Right lobe of liver (tissue), 6 donors: ENCODE results near the gene DENND11. TPM values are rescaled to one million over a fixed set of nuclear protein-coding genes. Genes with fewer than 3 reads are reported as not detected.

ENCODE experiments used
- ATAC-seq, 4 donors: fragments of 200-7000 bp; cut with Tn5 transposase; one replicate each; pipeline ENCODE4 v1.9.1; 2020; ENCODE audit warnings: mild to moderate bottlenecking in 4 of 4, moderate library complexity in 4 of 4
- DNase-seq, 3 donors: peaks; one replicate each; pipeline ENCODE4 v3.0.0-alpha.2; 2020
- H3K27ac ChIP-seq, 3 donors: fragments of 200-600 bp; one replicate each; pipeline ENCODE4 v1.8.0; 2022
- H3K27me3 ChIP-seq, 2 donors: fragments of 200-600 bp; one replicate each; pipeline ENCODE4 v1.8.0; 2022
- H3K36me3 ChIP-seq, 4 donors: fragments of 200-600 bp; sonication (generic) in 1 of 4; one replicate each; pipeline versions ENCODE4 v1.5.1 to v1.8.0; 2017 to 2022; ENCODE audit warnings: control low read depth in 1 of 4
- H3K4me1 ChIP-seq, 4 donors: fragments of 200-600 bp; sonication (generic) in 1 of 4; one replicate each; pipeline versions ENCODE4 v1.5.1 to v1.8.0; 2017 to 2022; ENCODE audit warnings: control low read depth in 1 of 4
- H3K4me3 ChIP-seq, 3 donors: fragments of 200-600 bp; one replicate each; pipeline ENCODE4 v1.8.0; 2022
- H3K9me3 ChIP-seq, 4 donors: fragments of 200-600 bp; sonication (generic) in 1 of 4; one replicate each; pipeline versions ENCODE4 v1.5.1 to v1.8.0; 2017 to 2022; ENCODE audit warnings: control low read depth in 1 of 4
- POLR2A ChIP-seq: fragments of 450-650 bp; IDR thresholded peaks from one replicate; pipeline ENCODE4 v1.6.1; 2017; ENCODE audit warnings: antibody characterized with exemption, mild to moderate bottlenecking
- WGBS: methylation state at CpG from one replicate; pipeline ENCODE4 v1.1.6; 2018; ENCODE audit warnings: low coverage, low lambda C conversion rate; ENCODE audit not compliant: insufficient coverage; ENCODE audit errors: missing lambda C conversion rate; 5-methylcytosine and 5-hydroxymethylcytosine counted together
- intact Hi-C, 2 donors: fragments of 100-400 bp; cut with DNase I; formaldehyde crosslinking; loops; one replicate each; pipeline versions ENCODE4 v1.11.2 to v1.14.1; 2022
- total RNA-seq, 6 experiments: library from RNA; depleted of rRNA in 2 of 6; stranded (reverse); fragments of >200 nt in 2 of 6; fragmentation: NEBNext Ultra II Directional in 3 of 6; extraction: Animal tissue kit (Norgen Biotek cat#: 25700) in 3 of 6; gene quantifications; one replicate each; pipeline versions ENCODE4 v1.1.0 to v1.2.4, GENCODE V29; 2016 to 2023
- TF ChIP-seq, protein P1 (sequence below), 4 donors: fragments of 200-600 bp in 3 of 4; fragments of 450-650 bp in 1 of 4; IDR thresholded peaks; one replicate each; pipeline versions ENCODE4 v1.5.1 to v1.8.0; 2016 to 2022; ENCODE audit warnings: antibody characterized with exemption in 4 of 4, mild to moderate bottlenecking in 2 of 4
- donor health status: DM: no; HTN: yes; CAD: no.
- donor health status: DM: no; HTN: no; CAD: no.
- donor health status: DM: no; HTN: no; CAD: no.
- donor health status: DM: no; HTN: yes; CAD: no.
- donor health status: DM: no; HTN: yes; CAD: no.

The DENND11 gene
- total RNA-seq, 6 experiments from 2014 or later, result 24.4 to 30.8 (median 26.3) TPM

DNA sequence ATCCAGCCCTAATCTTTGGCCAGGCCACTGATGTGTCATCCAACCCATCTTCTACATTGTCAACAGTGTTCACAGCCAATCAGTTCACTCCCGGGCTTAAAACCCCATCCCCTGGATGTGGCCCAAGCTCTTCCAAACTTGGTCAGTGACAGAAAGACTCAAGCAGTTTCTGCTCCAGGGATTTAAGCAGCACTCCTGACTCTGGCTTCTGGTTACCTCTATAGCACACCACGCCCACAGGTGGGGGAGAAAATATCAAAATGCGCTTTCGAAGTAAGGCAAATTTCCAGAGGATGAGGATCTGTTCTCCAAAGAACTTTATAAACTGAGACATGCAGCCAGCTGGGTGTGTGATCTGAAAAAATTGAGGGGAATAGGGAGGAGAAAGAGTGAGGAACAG, 35.9 kb downstream of the DENND11 start:
- ATAC-seq (no peak), DNase-seq (no peak)
- Histone ChIP-seq H3K27me3 (no peaks in the 10 kb centered on the region), H3K4me1 (peaks cover 0 to 25% (median 12%) of the 10 kb centered on the region in 4 donors), H3K4me3 (no peak overlapping the region), H3K36me3 (peaks cover 0 to 12% (median 5%) of the 10 kb centered on the region in 4 donors), H3K27ac (no peak overlapping the region), H3K9me3 (no peaks in the 10 kb centered on the region)
- WGBS, result 81% methylated on average over 4 of the region's 4 CpGs
- TF ChIP-seq POLR2A, result no peak
- intact Hi-C loops, result no loop called here

DNA sequence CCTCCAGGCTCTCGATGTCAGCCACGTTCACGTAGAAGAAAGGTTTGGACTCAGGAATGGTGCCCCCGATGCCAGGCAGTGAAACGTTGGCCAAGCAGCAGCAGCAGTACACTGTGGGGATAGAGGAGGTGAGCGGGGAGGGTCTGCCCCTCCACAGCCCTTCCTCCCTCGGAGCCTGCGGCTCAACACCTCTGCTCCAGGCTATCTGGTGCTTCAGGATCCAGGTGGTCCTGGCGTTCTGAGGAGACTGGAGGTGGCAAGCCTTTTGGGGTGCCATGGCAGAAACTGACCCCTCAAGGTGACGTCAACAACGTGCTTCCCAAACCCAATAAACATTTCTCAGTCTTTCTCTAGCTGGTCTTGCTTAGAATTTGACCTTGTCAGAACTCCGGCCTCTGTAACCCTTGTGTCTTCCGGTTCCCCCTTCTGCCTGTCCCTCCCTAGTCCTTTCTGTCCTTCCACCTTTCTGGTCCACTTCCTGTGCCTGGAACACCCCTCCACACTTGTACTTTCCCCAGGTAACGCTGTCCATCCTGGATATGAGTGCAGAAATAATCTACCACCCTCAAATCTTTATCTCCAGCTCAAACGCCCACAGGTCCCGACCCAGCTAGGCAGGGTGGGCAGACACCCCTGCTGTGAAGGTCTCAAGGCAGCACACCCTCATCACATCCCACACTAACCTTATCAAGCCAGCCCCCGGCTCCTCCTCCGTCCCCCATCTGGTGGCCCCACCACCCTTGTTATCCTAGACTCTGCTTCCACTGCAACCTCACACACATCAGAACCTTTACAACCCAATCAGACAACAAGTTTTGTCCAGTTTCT, 36.5 kb downstream of the DENND11 start:
- no peak for DNase-seq
- Histone ChIP-seq H3K4me3 (no peak overlapping the region), H3K27ac (peak overlapping the region in 1 of 3 donors; percentile 50), H3K4me1 (peaks cover 0 to 25% (median 12%) of the 10 kb centered on the region in 4 donors), H3K9me3 (no peaks in the 10 kb centered on the region), H3K36me3 (peaks cover 0 to 12% (median 5%) of the 10 kb centered on the region in 4 donors), H3K27me3 (no peaks in the 10 kb centered on the region)
- ATAC-seq, result no peak
- WGBS, result 86% methylated on average over 5 of the region's 18 CpGs
- TF ChIP-seq, protein P1, sequence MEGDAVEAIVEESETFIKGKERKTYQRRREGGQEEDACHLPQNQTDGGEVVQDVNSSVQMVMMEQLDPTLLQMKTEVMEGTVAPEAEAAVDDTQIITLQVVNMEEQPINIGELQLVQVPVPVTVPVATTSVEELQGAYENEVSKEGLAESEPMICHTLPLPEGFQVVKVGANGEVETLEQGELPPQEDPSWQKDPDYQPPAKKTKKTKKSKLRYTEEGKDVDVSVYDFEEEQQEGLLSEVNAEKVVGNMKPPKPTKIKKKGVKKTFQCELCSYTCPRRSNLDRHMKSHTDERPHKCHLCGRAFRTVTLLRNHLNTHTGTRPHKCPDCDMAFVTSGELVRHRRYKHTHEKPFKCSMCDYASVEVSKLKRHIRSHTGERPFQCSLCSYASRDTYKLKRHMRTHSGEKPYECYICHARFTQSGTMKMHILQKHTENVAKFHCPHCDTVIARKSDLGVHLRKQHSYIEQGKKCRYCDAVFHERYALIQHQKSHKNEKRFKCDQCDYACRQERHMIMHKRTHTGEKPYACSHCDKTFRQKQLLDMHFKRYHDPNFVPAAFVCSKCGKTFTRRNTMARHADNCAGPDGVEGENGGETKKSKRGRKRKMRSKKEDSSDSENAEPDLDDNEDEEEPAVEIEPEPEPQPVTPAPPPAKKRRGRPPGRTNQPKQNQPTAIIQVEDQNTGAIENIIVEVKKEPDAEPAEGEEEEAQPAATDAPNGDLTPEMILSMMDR (IDR thresholded peaks at IDR 0.05), result no peak
- TF ChIP-seq POLR2A, result no peak
- intact Hi-C loops, result no loop called here

DNA sequence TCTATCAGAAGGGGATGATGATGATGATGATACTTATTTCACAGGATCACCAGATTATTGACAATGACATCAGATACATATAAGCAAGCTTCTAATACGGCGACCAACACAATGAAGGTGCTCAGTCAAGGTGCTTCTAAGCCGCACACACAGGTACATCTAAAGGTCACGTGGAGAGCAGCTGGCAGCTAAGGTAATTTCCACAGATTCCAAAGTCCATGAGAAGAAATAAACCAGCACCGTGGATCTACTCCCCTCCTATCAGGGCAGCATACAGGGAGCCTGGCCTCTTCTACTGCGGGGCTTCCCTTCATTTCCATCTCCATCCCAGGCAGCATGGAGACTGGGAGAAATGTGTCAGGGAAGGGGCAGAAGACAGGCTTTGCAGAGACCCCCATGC, 37.5 kb downstream of the DENND11 start:
- no peak overlapping the region for H3K4me3 ChIP-seq
- peaks cover 0 to 25% (median 12%) of the 10 kb centered on the region in 4 donors for H3K4me1 ChIP-seq
- H3K27ac ChIP-seq, result peak overlapping the region; percentile 50 to 68 (median 52)
- intact Hi-C loops, result no loop called here
- H3K36me3 ChIP-seq, result peaks cover 0 to 12% (median 5%) of the 10 kb centered on the region in 4 donors
- DNase-seq (peak in 1 of 3 donors; percentile 64), ATAC-seq (peak; percentile 71 to 85 (median 78))
- TF ChIP-seq, protein P1 (IDR thresholded peaks at IDR 0.05), result no peak
- TF ChIP-seq POLR2A, result no peak
- H3K9me3 ChIP-seq, result no peaks in the 10 kb centered on the region
- WGBS, result 40% methylated on average over 6 of the region's 6 CpGs
- H3K27me3 ChIP-seq, result no peaks in the 10 kb centered on the region

DNA sequence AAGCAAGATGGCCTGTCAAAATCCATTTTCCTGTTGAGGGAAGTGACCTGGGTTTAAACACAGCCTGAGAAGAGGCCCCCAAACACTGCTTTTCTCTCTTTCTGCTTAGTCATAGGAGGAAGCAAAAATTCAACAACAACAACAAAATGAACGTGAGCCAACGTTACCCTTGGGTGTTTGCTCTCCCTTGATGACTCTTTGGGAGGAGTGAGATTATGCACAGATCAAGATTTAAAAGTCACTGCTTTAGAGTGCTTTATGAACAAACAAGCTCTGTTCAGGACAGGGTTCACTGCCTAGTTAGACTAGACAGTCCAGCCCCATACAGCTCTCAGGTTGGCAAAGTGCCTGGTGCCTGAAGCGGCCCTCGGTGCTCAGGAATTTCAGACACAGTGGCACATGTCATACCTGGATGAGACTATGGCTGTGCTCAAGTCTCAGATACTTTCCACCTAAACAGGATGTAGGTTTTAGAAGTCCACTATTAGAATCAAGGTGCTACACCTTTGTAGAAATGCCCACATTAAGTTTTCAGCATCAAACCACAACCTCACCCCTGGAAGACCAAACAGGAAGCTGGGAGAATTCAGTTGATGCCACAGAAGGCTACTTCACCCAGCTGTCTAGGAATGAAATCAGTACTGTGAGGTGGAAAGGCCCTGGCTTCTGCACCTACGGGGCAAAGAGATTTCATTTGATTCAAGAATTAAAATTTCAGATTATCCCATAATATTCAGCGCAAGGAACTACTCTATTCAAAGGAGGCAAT, 38.7 kb downstream of the DENND11 start:
- peak; percentile 68 to 76 (median 72) for ATAC-seq
- WGBS, result 28% methylated on average over 6 of the region's 6 CpGs
- intact Hi-C loops, result no loop called here
- no peak for TF ChIP-seq POLR2A
- TF ChIP-seq, protein P1 (IDR thresholded peaks at IDR 0.05), result no peak
- Histone ChIP-seq H3K9me3 (no peaks in the 10 kb centered on the region), H3K27me3 (no peaks in the 10 kb centered on the region), H3K4me3 (no peak overlapping the region), H3K4me1 (peaks cover 0 to 25% (median 12%) of the 10 kb centered on the region in 4 donors), H3K36me3 (peaks cover 0 to 12% (median 5%) of the 10 kb centered on the region in 4 donors), H3K27ac (peak overlapping the region; percentile 44 to 68 (median 52))
- peak; percentile 74 to 80 (median 75) for DNase-seq
